K562 (cell line): ENCODE data around the gene CRLF2. TPM values are rescaled to one million over a fixed set of nuclear protein-coding genes. Genes with fewer than 3 reads are reported as not detected.
"Not testable (repeated sequence)": the region's sequence is repeated elsewhere in the genome, so short reads cannot be mapped to it uniquely, and the experiment has no call there.

ENCODE experiments used
- ATAC-seq: fragments of 200-7000 bp; cut with Tn5 transposase; 3 replicates; pipeline ENCODE4 v1.9.1; 2020; ENCODE audit warnings: moderate library complexity
- BruUV-seq: library from RNA; stranded (reverse); fragments of 400-500 nt; replicated peaks from 2 replicates; lab custom pipeline; 2021; lab: Mats Ljungman, UMichigan
- CTCF ChIA-PET: fragments of 300-600 bp; formaldehyde crosslinking; extraction: SDS; loops from one replicate; lab custom pipeline; 2021; ENCODE audit warnings: low intra/inter-chr PET ratio; lab: Yijun Ruan, JAX
- POLR2A ChIA-PET: fragments of 300-600, 350-650 bp; sonication (Branson Sonifier 250); formaldehyde crosslinking; extraction: SDS; loops from one replicate; lab custom pipeline; 2021; ENCODE audit warnings: antibody characterized with exemption, inconsistent platforms; lab: Yijun Ruan, JAX
- DNase-seq, 4 experiments: peaks; one replicate each; pipeline versions ENCODE4 v3.0.0 to v3.0.0-alpha.2; 2011 to 2018; ENCODE audit warnings: low spot score in 3 of 4, mixed read lengths in 3 of 4; ENCODE audit errors: extremely low read depth in 1 of 4
- FAIRE-seq: peaks from 2 replicates; lab custom pipeline; 2011; peaks lifted over from hg19 to GRCh38; lab: Jason Lieb, UNC
- H2AFZ ChIP-seq: 2 replicates; pipeline ENCODE4 v1.6.0; 2011; ENCODE audit warnings: low read depth, low read length, control low read depth, inconsistent platforms
- H3K27ac ChIP-seq: fragments of 200-600 bp; 3 replicates; pipeline ENCODE4 v1.8.0; 2011; ENCODE audit warnings: low read depth, mild to moderate bottlenecking, control low read depth, inconsistent platforms, low read length, moderate library complexity, mixed read lengths; ENCODE audit errors: extremely low read depth
- H3K27me3 ChIP-seq, 2 experiments: fragments of 300-600 bp in 1 of 2; 2 replicates in 1 of 2; 3 replicates in 1 of 2; pipeline versions ENCODE4 v1.6.0 to v1.8.0; 2011; ENCODE audit warnings: inconsistent platforms in 2 of 2, low read length in 2 of 2, mild to moderate bottlenecking in 1 of 2, mixed read lengths in 1 of 2, moderate library complexity in 1 of 2; ENCODE audit not compliant: control insufficient read depth in 2 of 2, insufficient read depth in 2 of 2
- H3K36me3 ChIP-seq: fragments of 300-600 bp; 3 replicates; pipeline ENCODE4 v1.8.0; 2011; ENCODE audit warnings: mild to moderate bottlenecking, low read length, inconsistent platforms; ENCODE audit not compliant: control insufficient read depth, insufficient read depth
- H3K4me1 ChIP-seq, 2 experiments: fragments of 200-600 bp in 1 of 2; replicated peaks in 1 of 2; 2 replicates in 1 of 2; 3 replicates in 1 of 2; pipeline versions ENCODE4 v1.5.1 to v1.8.0; 2011; ENCODE audit warnings: inconsistent platforms in 2 of 2, low read length in 2 of 2, mild to moderate bottlenecking in 1 of 2, mixed read lengths in 1 of 2, moderate library complexity in 1 of 2; ENCODE audit not compliant: control insufficient read depth in 2 of 2, insufficient read depth in 2 of 2
- H3K4me2 ChIP-seq: 2 replicates; pipeline ENCODE4 v1.6.1; 2011; ENCODE audit warnings: low read length, control low read depth, inconsistent platforms, mixed read lengths; ENCODE audit not compliant: insufficient read depth
- H3K4me3 ChIP-seq: fragments of 200-600 bp; sonication (generic), shearing (Covaris generic); 2 replicates; pipeline ENCODE4 v1.5.1; 2016; ENCODE audit warnings: control low read depth, inconsistent platforms
- H3K79me2 ChIP-seq: fragments of 200-600 bp; 3 replicates; pipeline ENCODE4 v1.8.0; 2011; ENCODE audit warnings: low read length, inconsistent platforms; ENCODE audit not compliant: control insufficient read depth, insufficient read depth
- H3K9ac ChIP-seq, 2 experiments: 2 replicates each; pipeline versions ENCODE4 v1.6.0 to v1.6.1; 2011; ENCODE audit warnings: low read depth in 2 of 2, low read length in 2 of 2, control low read depth in 1 of 2, inconsistent platforms in 1 of 2, mild to moderate bottlenecking in 1 of 2, mixed read lengths in 1 of 2; ENCODE audit not compliant: insufficient read depth in 1 of 2
- H3K9me1 ChIP-seq: one replicate; pipeline ENCODE4 v1.6.0; 2011; ENCODE audit warnings: inconsistent platforms, mild to moderate bottlenecking, low read length, moderate library complexity; ENCODE audit not compliant: control insufficient read depth, insufficient read depth
- H3K9me3 ChIP-seq: replicated peaks from 2 replicates; pipeline ENCODE4 v1.5.1; 2011; ENCODE audit warnings: low read depth, low read length, inconsistent platforms; ENCODE audit not compliant: control insufficient read depth, insufficient read depth
- H4K20me1 ChIP-seq: replicated peaks from 2 replicates; pipeline ENCODE4 v1.6.1; 2011; ENCODE audit warnings: low read length, inconsistent platforms, mixed read lengths; ENCODE audit not compliant: control insufficient read depth, insufficient read depth
- BRD9 ChIP-seq: fragments of 450-650 bp; IDR thresholded peaks from 2 replicates; pipeline ENCODE4 v1.6.1; 2018; ENCODE audit warnings: low read depth; ENCODE audit not compliant: partially characterized antibody
- CBX5 ChIP-seq: IDR thresholded peaks from 2 replicates; pipeline ENCODE4 v1.6.1; 2014; ENCODE audit warnings: low read depth, borderline replicate concordance
- CREBBP ChIP-seq: IDR thresholded peaks from one replicate; pipeline ENCODE4 v1.6.1; 2012; ENCODE audit warnings: low read depth, mild to moderate bottlenecking, control low read depth, inconsistent platforms, low read length
- FIP1L1 ChIP-seq: fragments of 200-400 bp; formaldehyde crosslinking; IDR thresholded peaks from 2 replicates; pipeline ENCODE4 v1.6.1; 2018; ENCODE audit warnings: mild to moderate bottlenecking, low read depth, low read length; ENCODE audit not compliant: poor library complexity, severe bottlenecking
- KDM2B ChIP-seq: fragments of 250-450 bp; sonication (Bioruptor Pico); IDR thresholded peaks from 2 replicates; pipeline ENCODE4 v1.8.0; 2021; ENCODE audit warnings: mild to moderate bottlenecking, moderate library complexity
- POLR2H ChIP-seq: IDR thresholded peaks from 2 replicates; pipeline ENCODE4 v1.6.1; 2016; ENCODE audit warnings: missing genetic modification characterization, low read depth, mild to moderate bottlenecking, control low read depth, missing compliant biosample characterization, moderate library complexity
- SAFB ChIP-seq: fragments of 200-400 bp; formaldehyde crosslinking; IDR thresholded peaks from 2 replicates; pipeline ENCODE4 v1.6.1; 2017; ENCODE audit warnings: low read depth, low read length, borderline replicate concordance
- SOX6 ChIP-seq: fragments of 450-650 bp; IDR thresholded peaks from 2 replicates; pipeline ENCODE4 v1.6.1; 2014; ENCODE audit warnings: mild to moderate bottlenecking
- TAF1 ChIP-seq: IDR thresholded peaks from 2 replicates; pipeline ENCODE4 v1.6.1; 2011; ENCODE audit warnings: mild to moderate bottlenecking, low read length, moderate library complexity; ENCODE audit not compliant: insufficient read depth, control insufficient read depth, severe bottlenecking; ENCODE audit errors: extremely low read depth
- TCFL5 ChIP-seq: fragments of 250-450 bp; sonication (Bioruptor Pico); conservative IDR thresholded peaks from 2 replicates; pipeline ENCODE4 v1.6.1; 2021; ENCODE audit warnings: mild to moderate bottlenecking, moderate library complexity, matching md5 sums
- ZBTB49 ChIP-seq: sonication (generic); formaldehyde crosslinking; IDR thresholded peaks from 2 replicates; pipeline ENCODE4 v1.8.0; 2022; ENCODE audit warnings: missing genetic modification reagents, mild to moderate bottlenecking, borderline replicate concordance
- ZNF507 ChIP-seq: conservative IDR thresholded peaks from 2 replicates; pipeline ENCODE4 v1.6.1; 2017; ENCODE audit warnings: missing genetic modification characterization, missing compliant biosample characterization
- WGBS: fragments of 100-300 bp; shearing (Covaris generic); methylation state at CpG from one replicate; pipeline ENCODE4 v1.1.6; 2016; ENCODE audit warnings: low coverage, mixed read lengths; ENCODE audit not compliant: insufficient coverage; ENCODE audit errors: missing lambda C conversion rate; 5-methylcytosine and 5-hydroxymethylcytosine counted together
- in situ Hi-C: fragments of 300-500 bp; cut with MboI; formaldehyde crosslinking; loops from 4 replicates; pipeline ENCODE4 v1.15.0; 2018; ENCODE audit warnings: inconsistent platforms, mixed read lengths
- intact Hi-C: fragments of 100-400 bp; cut with micrococcal nuclease; formaldehyde crosslinking; loops from 2 replicates; pipeline ENCODE4 v1.14.2; 2022
- polyA plus RNA-seq, 8 experiments: library from polyadenylated mRNA; depleted of rRNA in 4 of 8; stranded (reverse) in 5 of 8; unstranded in 3 of 8; fragments of >200 nt; fragmentation: Nextera tagmentation in 2 of 8; fragmentation: Illumina TruSeq in 1 of 8; extraction: Ambion mirVana in 2 of 8; extraction: Trizol in 1 of 8; gene quantifications; 2 replicates each; pipeline versions ENCODE4 v1.2.1 to v1.2.3, GENCODE V29; 2011 to 2014; ENCODE audit warnings: inconsistent platforms in 1 of 8, missing spikeins in 1 of 8
- total RNA-seq, 7 experiments: library from RNA; depleted of rRNA in 6 of 7; stranded (reverse); fragments of >200 nt in 6 of 7; fragmentation: Illumina TruSeq in 2 of 7; extraction: Trizol in 2 of 7; gene quantifications; 2 replicates each; pipeline versions ENCODE4 v1.2.1 to v1.2.3, GENCODE V29; 2011 to 2021; ENCODE audit warnings: low replicate concordance in 1 of 7

Gene CRLF2
- total and polyA plus RNA-seq, 9 of the 15 experiments (the other 6 are each of a cell fraction or from before 2014, with no cell fraction given): not detected

- no peak for TF ChIP-seq SAFB
- no peak for TF ChIP-seq ZNF507
- no peak for TF ChIP-seq SOX6
- TF ChIP-seq, all 486 proteins: peak for 0
These were observed 52.9 kb downstream of the CRLF2 start (continued) for GRCh38 chrX:1159548-1159947.

- H3K4me2 ChIP-seq, H3K9me3 ChIP-seq, BruUV-seq, H3K27me3 ChIP-seq, POLR2A ChIA-PET, H3K27ac ChIP-seq, ATAC-seq, DNase-seq, in situ Hi-C loops, H3K79me2 ChIP-seq, H2AFZ ChIP-seq, H3K9ac ChIP-seq, H3K4me3 ChIP-seq, H3K4me1 ChIP-seq, CTCF ChIA-PET, intact Hi-C loops, H3K9me1 ChIP-seq, H4K20me1 ChIP-seq, H3K36me3 ChIP-seq, FAIRE-seq: not testable (repeated sequence)
- WGBS: 26% methylated on average over 14 of the region's 24 CpGs
These were observed 55.6 kb downstream of the CRLF2 start for GRCh38 chrX:1156681-1157455.

DNA sequence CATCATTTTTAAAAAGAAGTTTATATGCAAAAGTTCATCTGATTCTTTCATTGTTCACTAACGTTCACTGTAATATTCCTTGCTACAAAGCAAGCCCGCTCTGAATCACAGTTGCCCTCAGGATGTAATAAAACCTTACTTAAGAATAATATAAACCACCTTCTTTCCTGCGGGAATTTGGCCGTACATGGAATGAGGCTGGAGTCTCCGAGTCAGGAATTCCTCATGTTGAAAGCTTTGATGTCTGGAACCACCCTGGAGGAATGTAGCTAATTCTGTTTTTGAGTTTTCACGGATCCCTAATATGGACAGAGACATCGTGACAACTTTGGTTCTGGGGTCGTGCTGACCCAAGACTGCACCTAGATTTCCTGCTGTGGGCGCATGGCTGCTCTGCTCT lies 58.5 kb downstream of the CRLF2 start:
- POLR2A ChIA-PET: no interaction called here
- FAIRE-seq: no peak
- in situ Hi-C loops: no loop called here
- Histone ChIP-seq H2AFZ (no peak overlapping the region), H3K9me1 (no peaks in the 10 kb centered on the region), H3K4me2 (no peak overlapping the region), H3K79me2 (no peaks in the 10 kb centered on the region), H3K36me3 (no peaks in the 10 kb centered on the region), H4K20me1 (no peaks in the 10 kb centered on the region), H3K27ac (no peak overlapping the region), H3K4me1 (no peaks in the 10 kb centered on the region), H3K9me3 (no peaks in the 10 kb centered on the region), H3K9ac (no peak overlapping the region), H3K4me3 (no peak overlapping the region), H3K27me3 (no peaks in the 10 kb centered on the region)
- WGBS: 2% methylated on average over 8 of the region's 9 CpGs
- DNase-seq: no peak
- ATAC-seq: no peak
- intact Hi-C loops: no loop called here
- no TSS peak for BruUV-seq
- CTCF ChIA-PET: no interaction called here
- TF ChIP-seq ZBTB49 (CRISPR knock-in tag) (no peak), TAF1 (no peak), CREBBP (no peak), BRD9 (no peak), POLR2H (tag) (no peak), KDM2B (CRISPR knock-in tag) (no peak), FIP1L1 (no peak), TCFL5 (CRISPR knock-in tag) (no peak), CBX5 (no peak)
